ENCODE data around the gene SPOCK1. TPM values are rescaled to one million over a fixed set of nuclear protein-coding genes. Genes with fewer than 3 reads are reported as not detected.
A peak's percentile ranks its signal among the peaks of the same experiment; 100 is the strongest.

SPOCK1 gene
- total and polyA plus RNA-seq, 2 experiments from 2014 or later, result 4.1 to 14.0 TPM

- Histone ChIP-seq H3K27me3 (peaks cover 15% of the 10 kb centered on the region), H3K4me1 (ENCODE audit: low read depth) (peaks cover 28% of the 10 kb centered on the region), H3K27ac (no peak overlapping the region), H3K36me3 (no peaks in the 10 kb centered on the region), H3K4me3 (no peak overlapping the region), H3K9me3 (ENCODE audit: low read depth) (no peaks in the 10 kb centered on the region)
- TF ChIP-seq CTCF (IDR thresholded peaks at IDR 0.05; ENCODE audit: low read depth, low read length), result no peak
- peak in 1 of 2 donors; percentile 31 for DNase-seq (ENCODE audit: low read depth in 1 of 2, low spot score in 1 of 2)
Observed at GRCh38 chr5:137286025-137286610, 213.0 kb downstream of the SPOCK1 start.

GRCh38 chr5:137283801-137284200 is 215.3 kb downstream of the SPOCK1 start:
- H3K9me3 ChIP-seq (ENCODE audit: low read depth), result no peaks in the 10 kb centered on the region
- H3K27me3 ChIP-seq, result peaks cover 6% of the 10 kb centered on the region
- H3K27ac ChIP-seq, result no peak overlapping the region
- H3K4me1 ChIP-seq (ENCODE audit: low read depth), result peaks cover 28% of the 10 kb centered on the region
- TF ChIP-seq CTCF (IDR thresholded peaks at IDR 0.05; ENCODE audit: low read depth, low read length), result no peak
- no peak overlapping the region for H3K4me3 ChIP-seq
- H3K36me3 ChIP-seq, result no peaks in the 10 kb centered on the region
- no peak for DNase-seq (ENCODE audit: low read depth in 1 of 2, low spot score in 1 of 2)

- no peak for TF ChIP-seq CTCF (IDR thresholded peaks at IDR 0.05; ENCODE audit: low read depth, low read length)
- H3K36me3 ChIP-seq, result no peaks in the 10 kb centered on the region
- no peaks in the 10 kb centered on the region for H3K9me3 ChIP-seq (ENCODE audit: low read depth)
- DNase-seq (ENCODE audit: low read depth in 1 of 2, low spot score in 1 of 2), result peak; percentile 28 to 50
- H3K4me1 ChIP-seq (ENCODE audit: low read depth), result peaks cover 28% of the 10 kb centered on the region
- H3K27ac ChIP-seq, result no peak overlapping the region
- H3K4me3 ChIP-seq, result no peak overlapping the region
- peaks cover 4% of the 10 kb centered on the region for H3K27me3 ChIP-seq
Observed at GRCh38 chr5:137282216-137282615, 216.9 kb downstream of the SPOCK1 start.

- no peak overlapping the region for H3K4me3 ChIP-seq
- no peak overlapping the region for H3K27ac ChIP-seq
- H3K4me1 ChIP-seq (ENCODE audit: low read depth), result peaks cover 24% of the 10 kb centered on the region
- peak in 1 of 2 donors; percentile 29 for DNase-seq (ENCODE audit: low read depth in 1 of 2, low spot score in 1 of 2)
- no peaks in the 10 kb centered on the region for H3K9me3 ChIP-seq (ENCODE audit: low read depth)
- peaks cover 4% of the 10 kb centered on the region for H3K27me3 ChIP-seq
- no peak for TF ChIP-seq CTCF (IDR thresholded peaks at IDR 0.05; ENCODE audit: low read depth, low read length)
- H3K36me3 ChIP-seq, result no peaks in the 10 kb centered on the region
Observed at GRCh38 chr5:137281201-137281600, 217.9 kb downstream of the SPOCK1 start.

- Histone ChIP-seq H3K9me3 (ENCODE audit: low read depth) (no peaks in the 10 kb centered on the region), H3K4me3 (no peak overlapping the region), H3K27ac (no peak overlapping the region), H3K4me1 (ENCODE audit: low read depth) (peaks cover 18% of the 10 kb centered on the region), H3K36me3 (no peaks in the 10 kb centered on the region), H3K27me3 (peaks cover 6% of the 10 kb centered on the region)
- no peak for DNase-seq (ENCODE audit: low read depth in 1 of 2, low spot score in 1 of 2)
- TF ChIP-seq CTCF (IDR thresholded peaks at IDR 0.05; ENCODE audit: low read depth, low read length), result no peak
Observed at GRCh38 chr5:137280656-137281055, 218.5 kb downstream of the SPOCK1 start.
